Type B pancreatic cell (in vitro differentiated cells): ENCODE data around the gene CYP27A1. TPM values are rescaled to one million over a fixed set of nuclear protein-coding genes. Genes with fewer than 3 reads are reported as not detected.

ENCODE experiments used
- DNase-seq: peaks from one replicate; pipeline ENCODE4 v3.0.0; 2021; ENCODE audit warnings: mixed read lengths; ENCODE audit not compliant: unreplicated experiment; ENCODE audit errors: extremely low spot score
- H3K27ac Mint-ChIP-seq: 2 replicates; pipeline ENCODE4 v1.8.0; 2021; ENCODE audit warnings: mild to moderate bottlenecking, mixed read lengths
- H3K27me3 Mint-ChIP-seq: 2 replicates; pipeline ENCODE4 v1.8.0; 2021; ENCODE audit warnings: mixed read lengths
- H3K36me3 Mint-ChIP-seq: 2 replicates; pipeline ENCODE4 v1.8.0; 2021; ENCODE audit warnings: mixed read lengths
- H3K4me1 Mint-ChIP-seq: one replicate; pipeline ENCODE4 v1.8.0; 2021; ENCODE audit warnings: mixed read lengths; ENCODE audit not compliant: unreplicated experiment
- H3K4me3 Mint-ChIP-seq: 2 replicates; pipeline ENCODE4 v1.8.0; 2021; ENCODE audit warnings: mild to moderate bottlenecking, mixed read lengths
- H3K9me3 Mint-ChIP-seq: 2 replicates; pipeline ENCODE4 v1.8.0; 2021; ENCODE audit warnings: mixed read lengths
- CTCF ChIP-seq: fragments of 200-600 bp; sonication (generic); conservative IDR thresholded peaks from 2 replicates; pipeline ENCODE4 v1.5.0; 2021; ENCODE audit warnings: antibody characterized with exemption, mild to moderate bottlenecking
- total RNA-seq: library from RNA; stranded (reverse); gene quantifications from 2 replicates; pipeline ENCODE4 v1.2.1, GENCODE V29; 2021; ENCODE audit warnings: low replicate concordance

Gene CYP27A1
- total RNA-seq, 1 donor from 2014 or later: 6.9 TPM

GRCh38 chr2:218785103-218785502 lies 3.2 kb downstream of the CYP27A1 start:
- TF ChIP-seq CTCF: no peak
- H3K9me3 Mint-ChIP-seq: peaks cover 10% of the 10 kb centered on the region
- H3K4me1 Mint-ChIP-seq: peaks cover 23% of the 10 kb centered on the region
- DNase-seq: no peak
- peaks cover 24% of the 10 kb centered on the region for H3K27me3 Mint-ChIP-seq
- H3K27ac Mint-ChIP-seq: no peak overlapping the region
- H3K4me3 Mint-ChIP-seq: no peak overlapping the region
- H3K36me3 Mint-ChIP-seq: peaks cover 5% of the 10 kb centered on the region

- peaks cover 5% of the 10 kb centered on the region for H3K36me3 Mint-ChIP-seq
- H3K4me1 Mint-ChIP-seq: peaks cover 17% of the 10 kb centered on the region
- TF ChIP-seq CTCF: no peak
- H3K27ac Mint-ChIP-seq: no peak overlapping the region
- peaks cover 10% of the 10 kb centered on the region for H3K9me3 Mint-ChIP-seq
- H3K27me3 Mint-ChIP-seq: peaks cover 19% of the 10 kb centered on the region
- DNase-seq: no peak
- H3K4me3 Mint-ChIP-seq: no peak overlapping the region
These were observed 4.2 kb downstream of the CYP27A1 start for GRCh38 chr2:218786133-218786532.

GRCh38 chr2:218788529-218789255 lies 6.7 kb downstream of the CYP27A1 start:
- Mint-ChIP-seq H3K27ac (no peak overlapping the region), H3K4me3 (no peak overlapping the region)

GRCh38 chr2:218792433-218792832 lies 10.5 kb downstream of the CYP27A1 start:
- Mint-ChIP-seq H3K4me3 (no peak overlapping the region), H3K9me3 (peaks cover 8% of the 10 kb centered on the region), H3K27ac (no peak overlapping the region), H3K36me3 (no peaks in the 10 kb centered on the region), H3K27me3 (no peaks in the 10 kb centered on the region), H3K4me1 (no peaks in the 10 kb centered on the region)
- TF ChIP-seq CTCF: no peak
- DNase-seq: no peak

More at GRCh38 chr2:218788529-218789255, 6.7 kb downstream of the CYP27A1 start:
- Mint-ChIP-seq H3K9me3 (peaks cover 10% of the 10 kb centered on the region), H3K36me3 (peaks cover 1% of the 10 kb centered on the region), H3K27me3 (peaks cover 3% of the 10 kb centered on the region), H3K4me1 (peaks cover 2% of the 10 kb centered on the region)
- no peak for DNase-seq
- TF ChIP-seq CTCF: no peak

GRCh38 chr2:218796691-218797090 lies 14.7 kb downstream of the CYP27A1 start:
- Mint-ChIP-seq H3K4me1 (peaks cover 11% of the 10 kb centered on the region), H3K27ac (no peak overlapping the region), H3K36me3 (no peaks in the 10 kb centered on the region), H3K9me3 (no peaks in the 10 kb centered on the region), H3K4me3 (no peak overlapping the region), H3K27me3 (peaks cover 4% of the 10 kb centered on the region)
- TF ChIP-seq CTCF: no peak
- no peak for DNase-seq
